Stimulated activated CD8-positive, alpha-beta memory T cell treated with anti-CD3 and anti-CD28 coated beads, Interleukin-7, amount 100 ng/mL, for 4 hours (primary cell): ENCODE measurements around the gene ACTR3C.
"Not testable (repeated sequence)": the region's sequence is repeated elsewhere in the genome, so short reads cannot be mapped to it uniquely, and the experiment has no call there.

Source experiments
- DNase-seq, 2 donors: peaks; one replicate each; pipeline ENCODE4 v3.0.0-alpha.2; 2020; ENCODE audit warnings: low read depth in 2 of 2

Gene ACTR3C

GRCh38 chr7:150336746-150337145, 13.4 kb upstream of the ACTR3C start:
- no peak for DNase-seq

- no peak for DNase-seq
These were observed 12.4 kb upstream of the ACTR3C start for GRCh38 chr7:150335774-150336112.

GRCh38 chr7:150335108-150335773, 11.9 kb upstream of the ACTR3C start:
- DNase-seq: no peak

GRCh38 chr7:150334108-150334507, 10.8 kb upstream of the ACTR3C start:
- DNase-seq: no peak

- DNase-seq: no peak
These were observed 10.3 kb upstream of the ACTR3C start for GRCh38 chr7:150333659-150334058.

GRCh38 chr7:150332852-150333635, 9.7 kb upstream of the ACTR3C start:
- no peak for DNase-seq

GRCh38 chr7:150330211-150330885, 7.0 kb upstream of the ACTR3C start:
- no peak for DNase-seq

GRCh38 chr7:150329331-150330120, 6.2 kb upstream of the ACTR3C start:
- no peak for DNase-seq

- no peak for DNase-seq
These were observed 4.0 kb upstream of the ACTR3C start for GRCh38 chr7:150327308-150327707.

GRCh38 chr7:150326657-150327268, 3.4 kb upstream of the ACTR3C start:
- no peak for DNase-seq

GRCh38 chr7:150325901-150326300, 2.6 kb upstream of the ACTR3C start:
- DNase-seq: no peak

GRCh38 chr7:150325110-150325611, 1.8 kb upstream of the ACTR3C start:
- DNase-seq: no peak

- no peak for DNase-seq
These were observed 1.1 kb upstream of the ACTR3C start for GRCh38 chr7:150324373-150324961.

- no peak for DNase-seq
These were observed 482 bp upstream of the ACTR3C start for GRCh38 chr7:150323682-150324372.

- DNase-seq: peak; percentile 27 to 56
These were observed 1.1 kb downstream of the ACTR3C start for GRCh38 chr7:150322114-150322832.

- no peak for DNase-seq
These were observed 1.6 kb downstream of the ACTR3C start for GRCh38 chr7:150321788-150322113.

- no peak for DNase-seq
These were observed 5.4 kb downstream of the ACTR3C start for GRCh38 chr7:150317748-150318444.

- DNase-seq: not testable (repeated sequence)
These were observed 6.4 kb downstream of the ACTR3C start for GRCh38 chr7:150316987-150317386.

GRCh38 chr7:150314639-150315239, 8.6 kb downstream of the ACTR3C start:
- no peak for DNase-seq
